CD4-positive, alpha-beta T cell (primary cell): Measurements from ENCODE around the gene TTC28. TPM values are rescaled to one million over a fixed set of nuclear protein-coding genes. Genes with fewer than 3 reads are reported as not detected.
"Not testable (repeated sequence)": the region's sequence is repeated elsewhere in the genome, so short reads cannot be mapped to it uniquely, and the experiment has no call there.

Source experiments
- ATAC-seq: fragments of 200-7000 bp; cut with Tn5 transposase; one replicate; pipeline ENCODE4 v1.10.0; 2022; ENCODE audit warnings: mild to moderate bottlenecking; ENCODE audit not compliant: poor library complexity
- CTCF ChIA-PET: fragments of 350-600 bp; sonication (Branson Sonifier 250); formaldehyde crosslinking; loops from one replicate; lab custom pipeline; 2021; ENCODE audit warnings: antibody characterized with exemption, inconsistent platforms; lab: Charles Lee
- POLR2A ChIA-PET: fragments of 350-600 bp; sonication (Branson Sonifier 250); formaldehyde crosslinking; loops from one replicate; lab custom pipeline; 2021; ENCODE audit warnings: antibody characterized with exemption, inconsistent platforms; lab: Charles Lee
- DNase-seq, 14 experiments: peaks; one replicate each; pipeline ENCODE4 v3.0.0-alpha.2; 2013 to 2020; ENCODE audit warnings: mixed read lengths in 2 of 14
- H3K27ac ChIP-seq, 2 donors: one replicate each; pipeline versions ENCODE4 v1.5.1 to v1.7.0; 2013; ENCODE audit warnings: low read length in 2 of 2, low read depth in 1 of 2, mild to moderate bottlenecking in 1 of 2
- H3K27me3 ChIP-seq, 2 experiments: 1 replicate in 1 of 2; 2 replicates in 1 of 2; pipeline versions ENCODE4 v1.6.1 to v1.7.0; 2013; ENCODE audit warnings: low read length in 2 of 2, control low read depth in 1 of 2, mild to moderate bottlenecking in 1 of 2, moderate library complexity in 1 of 2; ENCODE audit not compliant: insufficient read depth in 2 of 2, control insufficient read depth in 1 of 2
- H3K36me3 ChIP-seq: one replicate; pipeline ENCODE4 v1.6.1; 2013; ENCODE audit warnings: low read length, control low read depth; ENCODE audit not compliant: insufficient read depth
- H3K4me1 ChIP-seq: one replicate; pipeline ENCODE4 v1.6.1; 2013; ENCODE audit warnings: low read length, control low read depth; ENCODE audit not compliant: insufficient read depth
- H3K4me3 ChIP-seq: one replicate; pipeline ENCODE4 v1.5.1; 2013; ENCODE audit warnings: mild to moderate bottlenecking, low read length, moderate library complexity
- H3K9me3 ChIP-seq, 2 experiments: 1 replicate in 1 of 2; 2 replicates in 1 of 2; pipeline versions ENCODE4 v1.6.1 to v1.7.0; 2013; ENCODE audit warnings: low read length in 2 of 2, mild to moderate bottlenecking in 2 of 2, control low read depth in 1 of 2, moderate library complexity in 1 of 2; ENCODE audit not compliant: control insufficient read depth in 1 of 2, insufficient read depth in 1 of 2
- H3K27ac Mint-ChIP-seq: one replicate; pipeline ENCODE4 v1.8.0; 2020; ENCODE audit warnings: mixed read lengths
- H3K27me3 Mint-ChIP-seq: one replicate; pipeline ENCODE4 v1.8.0; 2021; ENCODE audit warnings: mixed read lengths
- H3K36me3 Mint-ChIP-seq: one replicate; pipeline ENCODE4 v1.8.0; 2021; ENCODE audit warnings: low read depth, mixed read lengths
- H3K4me1 Mint-ChIP-seq: one replicate; pipeline ENCODE4 v1.8.0; 2021; ENCODE audit warnings: low read depth, mixed read lengths
- H3K4me3 Mint-ChIP-seq: one replicate; pipeline ENCODE4 v1.8.0; 2020; ENCODE audit warnings: mild to moderate bottlenecking, mixed read lengths
- H3K9me3 Mint-ChIP-seq: one replicate; pipeline ENCODE4 v1.8.0; 2020; ENCODE audit warnings: mixed read lengths
- CTCF ChIP-seq: fragments of 200-600 bp; IDR thresholded peaks from one replicate; pipeline ENCODE4 v1.8.0; 2022; ENCODE audit warnings: antibody characterized with exemption, mild to moderate bottlenecking
- intact Hi-C, 2 experiments: fragments of 100-400 bp; cut with DNase I in 1 of 2; cut with micrococcal nuclease in 1 of 2; formaldehyde crosslinking; loops; one replicate each; pipeline versions ENCODE4 v1.15.1 to v1.9.0; 2023 to 2025; cut with DNase I, micrococcal nuclease
- total RNA-seq, 174 experiments: library from RNA in 2 of 174; stranded (reverse) in 2 of 174; gene quantifications; one replicate each; pipeline ENCODE4 v1.2.3 and lab custom pipeline; 2021 to 2026

TTC28 gene
- total RNA-seq, 2 experiments from 2014 or later, result 4.6 to 5.7 TPM

GRCh38 chr22:28560046-28560742 is 119.4 kb downstream of the TTC28 start:
- DNase-seq (no peak), ATAC-seq (no peak)
- Histone ChIP-seq H3K36me3 (no peaks in the 10 kb centered on the region), H3K27me3 (peaks cover 0 to 14% of the 10 kb centered on the region in 2 experiments), H3K4me1 (no peaks in the 10 kb centered on the region), H3K4me3 (no peak overlapping the region), H3K27ac (no peak overlapping the region), H3K9me3 (no peaks in the 10 kb centered on the region)
- ChIA-PET POLR2A (no interaction called here), CTCF (no interaction called here)
- Mint-ChIP-seq H3K9me3 (no peaks in the 10 kb centered on the region), H3K4me3 (no peak overlapping the region), H3K27me3 (peaks cover 39% of the 10 kb centered on the region), H3K27ac (no peak overlapping the region), H3K4me1 (no peaks in the 10 kb centered on the region), H3K36me3 (no peaks in the 10 kb centered on the region)
- TF ChIP-seq CTCF, result no peak
- intact Hi-C loops, result no loop called here

GRCh38 chr22:28557184-28557583 is 122.5 kb downstream of the TTC28 start:
- no peak overlapping the region for H3K4me3 ChIP-seq
- Mint-ChIP-seq H3K4me3 (no peak overlapping the region), H3K27me3 (peaks cover 31% of the 10 kb centered on the region), H3K9me3 (no peaks in the 10 kb centered on the region), H3K4me1 (no peaks in the 10 kb centered on the region), H3K36me3 (no peaks in the 10 kb centered on the region), H3K27ac (no peak overlapping the region)
- POLR2A ChIA-PET, result no interaction called here
- no peak for TF ChIP-seq CTCF
- CTCF ChIA-PET, result no interaction called here
- H3K27ac ChIP-seq, result no peak overlapping the region
- H3K9me3 ChIP-seq, result no peaks in the 10 kb centered on the region
- no peak for DNase-seq
- no peaks in the 10 kb centered on the region for H3K36me3 ChIP-seq
- intact Hi-C loops, result no loop called here
- no peaks in the 10 kb centered on the region for H3K4me1 ChIP-seq
- H3K27me3 ChIP-seq, result peaks cover 0 to 9% of the 10 kb centered on the region in 2 experiments
- ATAC-seq, result no peak

GRCh38 chr22:28553108-28553866 is 126.4 kb downstream of the TTC28 start:
- H3K36me3 ChIP-seq, H3K9me3 ChIP-seq, H3K4me3 ChIP-seq, ATAC-seq, H3K27ac ChIP-seq, H3K9me3 Mint-ChIP-seq, H3K36me3 Mint-ChIP-seq, DNase-seq, H3K4me1 Mint-ChIP-seq, POLR2A ChIA-PET, H3K27me3 Mint-ChIP-seq, H3K4me3 Mint-ChIP-seq, H3K4me1 ChIP-seq, CTCF ChIA-PET, H3K27ac Mint-ChIP-seq, H3K27me3 ChIP-seq, intact Hi-C loops: not testable (repeated sequence)
